ES-I3 (cell line): Measurements from ENCODE around the gene DLAT.

Experiments used
- H3K36me3 ChIP-seq: 2 replicates; pipeline ENCODE4 v1.6.1; 2013; ENCODE audit warnings: mild to moderate bottlenecking, low read length, control low read depth, moderate library complexity; ENCODE audit not compliant: insufficient read depth
- H3K4me1 ChIP-seq: 2 replicates; pipeline ENCODE4 v1.6.1; 2013; ENCODE audit warnings: mild to moderate bottlenecking, control low read depth, low read length; ENCODE audit not compliant: insufficient read depth
- H3K9ac ChIP-seq: 2 replicates; pipeline ENCODE4 v1.6.1; 2013; ENCODE audit warnings: low read depth, mild to moderate bottlenecking, low read length, moderate library complexity
- H3K9me3 ChIP-seq: 2 replicates; pipeline ENCODE4 v1.6.1; 2013; ENCODE audit warnings: mild to moderate bottlenecking, low read length, moderate library complexity; ENCODE audit not compliant: control insufficient read depth, insufficient read depth

DLAT gene

DNA sequence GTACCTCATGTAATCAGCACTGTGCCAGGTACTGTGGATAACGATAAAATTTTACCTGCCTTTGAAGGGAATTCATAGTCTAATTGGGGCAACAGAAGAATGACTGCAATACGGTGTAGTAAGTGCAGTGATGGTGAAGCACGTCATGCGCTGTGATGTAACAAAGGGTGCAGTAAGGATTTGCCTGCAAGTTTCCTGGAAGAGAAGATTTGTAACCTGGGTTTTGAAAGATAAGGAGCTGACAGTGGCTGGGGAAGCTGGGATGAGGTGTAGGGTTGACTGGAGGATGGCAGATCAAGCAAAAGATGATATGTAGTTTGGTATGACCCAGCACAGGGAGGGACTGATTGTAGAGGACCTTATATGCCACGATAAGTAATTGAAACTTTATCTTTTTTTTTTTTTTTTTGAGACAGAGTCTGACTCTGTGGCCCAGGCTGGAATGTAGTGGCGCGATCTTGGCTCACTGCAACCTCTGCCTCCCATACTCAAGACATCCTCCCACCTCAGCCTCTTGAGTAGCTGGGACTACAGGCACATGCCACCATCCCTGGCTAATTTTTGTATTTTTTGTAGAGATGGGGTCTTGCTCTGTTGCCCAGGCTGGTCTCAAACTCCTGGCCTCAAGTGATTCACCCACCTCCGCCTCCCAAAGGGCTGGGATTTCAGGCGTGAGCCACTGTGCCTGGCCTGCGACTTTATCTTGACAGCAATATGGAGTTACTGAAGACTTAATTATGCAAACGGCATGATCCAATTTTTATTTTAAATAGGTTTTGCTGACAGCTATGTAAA lies 72.7 kb downstream of the DLAT start:
- no peak overlapping the region for H3K9ac ChIP-seq
- no peaks in the 10 kb centered on the region; the same call in 1 of the 2 replicates for H3K36me3 ChIP-seq
- no peaks in the 10 kb centered on the region for H3K9me3 ChIP-seq
- no peaks in the 10 kb centered on the region for H3K4me1 ChIP-seq

- H3K9ac ChIP-seq, result no peak overlapping the region
- no peaks in the 10 kb centered on the region; the same call in 1 of the 2 replicates for H3K36me3 ChIP-seq
- no peaks in the 10 kb centered on the region for H3K4me1 ChIP-seq
- H3K9me3 ChIP-seq, result no peaks in the 10 kb centered on the region
Observed at GRCh38 chr11:112100462-112100861, 75.3 kb downstream of the DLAT start.

- Histone ChIP-seq H3K36me3 (no peaks in the 10 kb centered on the region), H3K4me1 (no peaks in the 10 kb centered on the region), H3K9ac (no peak overlapping the region), H3K9me3 (no peaks in the 10 kb centered on the region)
Observed at GRCh38 chr11:112103446-112103845, 78.2 kb downstream of the DLAT start.

GRCh38 chr11:112106070-112106469 lies 80.9 kb downstream of the DLAT start:
- Histone ChIP-seq H3K9ac (no peak overlapping the region), H3K9me3 (no peaks in the 10 kb centered on the region), H3K4me1 (no peaks in the 10 kb centered on the region), H3K36me3 (no peaks in the 10 kb centered on the region)
